HG02938 (cell line): ENCODE measurements around the gene NTNG2.

Source experiments
- ATAC-seq: cut with Tn5 transposase; IDR thresholded peaks from one replicate; pipeline ENCODE4 v1.9.1; 2021; ENCODE audit warnings: mild to moderate bottlenecking, moderate library complexity; ENCODE audit not compliant: unreplicated experiment

NTNG2 gene

GRCh38 chr9:132169672-132170392 lies 8.0 kb downstream of the NTNG2 start:
- no peak for ATAC-seq

DNA sequence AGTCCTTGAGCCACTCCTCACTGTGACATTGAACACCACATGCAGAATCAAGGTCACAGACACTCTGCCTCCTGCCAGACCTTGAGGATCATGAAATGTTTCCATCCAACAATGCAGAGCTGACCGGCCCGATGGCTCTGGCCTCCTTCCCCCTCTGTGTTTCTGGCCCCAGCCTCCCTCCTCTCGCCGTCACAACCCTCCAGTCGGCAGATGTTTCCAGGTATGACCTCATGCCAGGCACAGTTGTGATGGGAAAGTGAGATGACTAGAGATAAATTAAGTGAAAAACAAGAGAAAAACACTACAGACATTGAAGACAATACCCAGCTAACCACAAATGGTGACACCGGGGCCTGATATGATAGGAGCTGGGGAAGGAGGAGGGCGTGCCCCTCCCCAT lies 9.8 kb downstream of the NTNG2 start:
- ATAC-seq, result no peak

DNA sequence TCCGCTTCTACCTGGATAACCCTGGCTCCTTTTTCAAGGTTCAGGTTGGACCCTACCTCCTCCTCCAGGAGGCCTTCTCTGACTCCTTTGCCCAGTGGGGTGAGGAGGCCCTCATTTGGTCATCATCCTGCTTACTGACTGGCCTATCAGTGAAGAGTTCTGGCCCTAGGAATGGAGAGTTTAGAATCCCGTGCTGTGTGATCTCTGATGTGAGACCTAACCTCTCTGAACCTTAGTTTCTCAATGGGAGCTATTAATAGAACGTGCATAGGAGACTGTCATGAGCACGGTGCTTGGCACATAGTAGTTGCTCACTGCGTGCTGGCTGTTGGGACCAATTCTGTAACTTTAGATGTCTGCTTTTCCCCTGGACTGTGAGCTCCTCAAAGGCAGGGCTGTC lies 10.3 kb downstream of the NTNG2 start:
- ATAC-seq, result no peak

DNA sequence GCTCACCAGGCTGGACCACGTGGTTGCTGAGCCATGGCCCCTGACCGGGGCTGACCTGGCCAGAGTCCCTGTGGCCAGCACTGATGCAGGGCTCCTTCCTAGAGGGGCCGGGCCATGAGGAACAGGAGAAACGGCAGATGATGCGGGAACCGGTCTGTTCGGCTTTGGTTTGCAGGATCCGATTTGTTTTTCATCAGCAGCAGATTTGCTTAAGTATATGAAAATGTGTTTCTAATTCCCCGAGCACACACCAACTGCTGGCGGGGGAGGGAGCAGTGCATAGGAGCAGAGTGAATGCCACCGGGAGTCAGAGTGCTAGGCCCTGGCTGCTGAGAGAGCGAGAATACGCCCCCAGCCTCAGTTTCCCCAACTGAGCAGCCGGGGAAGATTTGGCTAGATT lies 13.6 kb downstream of the NTNG2 start:
- no peak for ATAC-seq

DNA sequence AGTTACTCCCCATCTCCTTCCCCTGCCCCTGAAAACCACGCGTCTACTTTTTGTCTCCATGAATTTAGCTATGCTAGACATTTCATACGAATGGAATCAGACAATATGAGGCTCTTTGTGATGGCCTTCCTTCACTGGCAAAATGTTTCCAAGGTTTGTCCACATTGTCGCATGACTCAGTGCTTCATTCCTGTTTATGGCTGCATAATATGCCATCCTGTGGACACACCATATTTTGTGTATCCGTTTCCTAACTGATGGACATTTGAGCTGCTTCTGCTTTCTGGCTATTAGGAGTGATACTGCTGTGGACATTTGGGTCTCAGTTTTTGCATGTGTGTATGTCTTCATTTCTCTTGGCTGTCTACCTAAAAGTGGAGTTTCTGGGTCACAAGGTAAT lies 14.5 kb downstream of the NTNG2 start:
- ATAC-seq, result no peak

- ATAC-seq, result no peak
Measured at GRCh38 chr9:132181796-132182313, 20.0 kb downstream of the NTNG2 start.

DNA sequence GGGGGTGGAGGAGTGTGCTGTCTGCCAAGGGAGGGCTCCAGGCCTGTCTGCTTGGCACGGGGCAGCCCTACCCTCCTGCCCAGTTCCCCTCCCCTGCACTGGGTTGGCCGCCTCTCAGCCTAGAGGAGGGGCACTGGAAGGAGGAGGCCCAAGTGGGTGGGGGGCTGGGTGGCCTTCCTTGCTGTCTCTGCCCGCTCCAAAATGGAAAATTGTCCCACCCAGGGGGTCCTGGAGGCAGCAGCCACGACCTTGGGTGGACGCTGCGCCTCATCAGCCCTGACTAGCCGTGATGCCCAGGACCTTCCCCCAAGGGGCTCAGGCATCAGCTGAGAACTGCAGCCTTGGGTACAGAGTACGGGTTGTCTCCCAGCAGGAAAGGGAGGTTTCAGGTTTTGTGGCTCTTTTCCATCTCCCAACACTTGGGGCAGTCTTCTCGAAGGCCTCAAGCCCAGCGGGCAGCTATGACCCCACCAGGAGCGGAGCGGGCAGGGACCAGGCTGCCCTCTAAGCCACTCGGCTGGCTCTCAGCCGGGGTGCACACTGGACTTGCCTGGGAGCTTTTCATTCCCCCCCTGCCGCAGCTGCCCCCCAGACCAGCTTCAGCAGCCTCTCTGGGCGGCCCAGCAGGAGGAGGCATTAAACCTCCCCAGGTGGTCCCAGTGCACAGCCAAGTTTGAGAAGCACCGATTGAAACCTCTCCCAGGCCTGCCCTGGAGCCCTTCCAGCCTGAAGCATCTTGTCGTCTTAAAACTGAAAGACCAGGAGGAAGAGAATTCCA lies 20.6 kb downstream of the NTNG2 start:
- no peak for ATAC-seq

- no peak for ATAC-seq
Measured at GRCh38 chr9:132183134-132183533, 21.3 kb downstream of the NTNG2 start.

DNA sequence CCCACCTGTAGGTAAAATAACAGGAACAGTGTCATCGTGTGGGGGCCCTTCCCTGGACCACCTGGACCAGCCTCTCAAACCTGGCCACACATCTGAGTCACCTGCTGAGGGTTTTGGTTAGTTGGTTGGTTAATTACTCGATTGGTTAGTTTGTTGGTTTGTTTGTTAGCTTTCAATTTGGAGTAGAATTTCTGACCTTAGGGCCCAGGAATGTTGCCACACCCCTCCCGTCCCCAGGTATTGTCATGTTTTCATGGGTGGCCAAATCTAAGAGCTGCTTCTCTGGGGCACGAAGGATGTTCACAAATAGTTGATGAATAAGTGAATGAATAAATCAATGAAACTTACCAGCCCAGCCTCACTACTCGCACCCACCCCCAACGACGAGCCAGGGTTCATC lies 21.9 kb downstream of the NTNG2 start:
- no peak for ATAC-seq

GRCh38 chr9:132184124-132184523 lies 22.3 kb downstream of the NTNG2 start:
- ATAC-seq, result no peak

DNA sequence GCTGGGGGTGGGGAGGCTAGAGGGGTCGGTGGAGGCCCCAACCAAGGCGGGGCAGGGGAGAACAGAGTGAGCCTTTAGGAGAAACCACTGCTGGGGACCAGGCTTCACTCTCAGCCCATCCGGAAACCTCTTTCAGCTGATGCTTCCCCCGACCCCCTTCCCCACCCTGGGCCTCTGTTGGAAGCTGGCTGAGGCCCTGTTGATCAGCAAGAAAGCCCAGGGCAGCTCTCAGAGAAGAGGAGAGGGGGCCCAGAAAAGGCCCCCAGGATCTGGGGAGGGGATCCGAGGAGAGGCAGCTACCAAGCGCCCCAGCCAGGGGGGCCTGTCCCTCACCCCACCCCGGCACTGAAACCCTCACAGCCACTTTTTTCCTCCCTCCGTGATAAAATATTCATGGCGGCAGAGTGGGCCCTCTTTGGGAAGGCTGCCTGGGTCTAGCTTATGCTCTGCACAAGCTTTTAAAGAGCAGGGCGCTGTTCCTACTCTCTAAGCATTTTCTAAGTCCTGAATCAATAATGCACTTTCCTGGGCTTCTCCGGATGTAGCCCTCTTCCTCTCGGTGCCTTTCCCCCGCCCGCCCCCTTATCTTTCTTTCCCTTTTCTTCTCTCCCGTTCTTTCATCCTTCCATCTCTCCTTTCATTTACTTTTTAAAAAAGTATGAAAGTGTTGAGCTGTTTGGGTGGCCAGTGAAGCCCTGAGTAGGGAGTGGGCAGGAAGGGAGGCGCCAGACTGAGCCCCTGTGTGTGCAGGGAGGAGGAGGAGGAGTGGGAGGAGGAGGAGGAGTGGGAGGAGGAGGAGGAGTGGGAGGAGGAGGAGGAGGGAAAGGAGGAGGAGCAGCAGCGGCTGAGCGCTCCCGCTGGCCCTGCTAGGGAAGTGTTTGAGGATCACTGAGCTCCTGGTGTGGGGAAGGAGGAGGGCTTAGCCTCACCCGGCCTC lies 23.5 kb downstream of the NTNG2 start:
- no peak for ATAC-seq

GRCh38 chr9:132187121-132187620 lies 25.3 kb downstream of the NTNG2 start:
- no peak for ATAC-seq

DNA sequence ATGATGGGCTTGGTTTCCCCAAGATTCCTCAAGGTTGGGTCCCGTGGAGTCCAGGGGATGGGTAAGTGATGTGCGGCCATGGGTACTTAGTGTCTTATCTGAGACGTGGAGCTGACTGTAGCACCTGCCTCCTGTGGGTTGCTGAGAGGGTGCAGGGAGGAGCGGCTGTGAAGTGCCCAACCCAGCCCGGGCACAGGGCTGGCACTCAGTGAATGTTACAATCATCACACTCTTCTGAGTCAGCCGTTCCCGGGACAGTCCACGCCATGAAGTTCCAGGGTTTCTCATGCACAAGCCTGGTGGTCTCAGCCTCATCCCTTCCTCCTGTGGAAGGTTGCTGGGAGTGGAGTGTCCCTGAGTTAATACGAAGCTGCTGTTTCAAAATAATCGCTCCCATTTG lies 29.1 kb downstream of the NTNG2 start:
- no peak for ATAC-seq

DNA sequence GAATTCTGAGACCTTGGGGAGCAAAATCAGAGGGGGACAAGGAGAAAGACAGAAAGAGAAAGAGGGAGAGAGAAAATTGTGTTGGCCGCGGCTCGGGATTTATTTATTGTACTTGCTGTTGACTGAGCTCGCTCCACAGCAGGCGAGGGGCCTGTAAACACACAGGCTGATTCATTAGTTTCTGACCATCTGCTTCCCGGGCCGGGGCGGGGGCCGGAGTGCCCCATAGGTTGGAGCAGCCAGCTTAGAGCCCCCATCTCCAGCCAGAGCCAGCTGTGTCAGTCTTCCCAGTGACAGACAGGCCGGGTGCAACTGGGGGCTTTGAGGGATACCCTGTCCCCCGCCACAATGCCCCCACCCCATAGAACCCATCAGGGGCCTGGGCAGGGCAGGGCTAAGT lies 30.9 kb downstream of the NTNG2 start:
- no peak for ATAC-seq

- ATAC-seq, result no peak
Measured at GRCh38 chr9:132193227-132194124, 31.6 kb downstream of the NTNG2 start.

- no peak for ATAC-seq
Measured at GRCh38 chr9:132194508-132194907, 32.6 kb downstream of the NTNG2 start.

GRCh38 chr9:132197315-132197714 lies 35.5 kb downstream of the NTNG2 start:
- no peak for ATAC-seq

DNA sequence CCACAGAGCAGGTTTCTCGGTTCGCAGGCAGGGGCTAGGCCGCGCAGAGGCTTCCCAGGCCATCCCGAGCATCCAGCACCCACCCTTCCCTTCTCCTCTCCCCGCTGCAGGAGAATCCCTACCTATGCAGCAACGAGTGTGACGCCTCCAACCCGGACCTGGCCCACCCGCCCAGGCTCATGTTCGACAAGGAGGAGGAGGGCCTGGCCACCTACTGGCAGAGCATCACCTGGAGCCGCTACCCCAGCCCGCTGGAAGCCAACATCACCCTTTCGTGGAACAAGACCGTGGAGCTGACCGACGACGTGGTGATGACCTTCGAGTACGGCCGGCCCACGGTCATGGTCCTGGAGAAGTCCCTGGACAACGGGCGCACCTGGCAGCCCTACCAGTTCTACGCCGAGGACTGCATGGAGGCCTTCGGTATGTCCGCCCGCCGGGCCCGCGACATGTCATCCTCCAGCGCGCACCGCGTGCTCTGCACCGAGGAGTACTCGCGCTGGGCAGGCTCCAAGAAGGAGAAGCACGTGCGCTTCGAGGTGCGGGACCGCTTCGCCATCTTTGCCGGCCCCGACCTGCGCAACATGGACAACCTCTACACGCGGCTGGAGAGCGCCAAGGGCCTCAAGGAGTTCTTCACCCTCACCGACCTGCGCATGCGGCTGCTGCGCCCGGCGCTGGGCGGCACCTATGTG lies 36.1 kb downstream of the NTNG2 start:
- ATAC-seq, result no peak

DNA sequence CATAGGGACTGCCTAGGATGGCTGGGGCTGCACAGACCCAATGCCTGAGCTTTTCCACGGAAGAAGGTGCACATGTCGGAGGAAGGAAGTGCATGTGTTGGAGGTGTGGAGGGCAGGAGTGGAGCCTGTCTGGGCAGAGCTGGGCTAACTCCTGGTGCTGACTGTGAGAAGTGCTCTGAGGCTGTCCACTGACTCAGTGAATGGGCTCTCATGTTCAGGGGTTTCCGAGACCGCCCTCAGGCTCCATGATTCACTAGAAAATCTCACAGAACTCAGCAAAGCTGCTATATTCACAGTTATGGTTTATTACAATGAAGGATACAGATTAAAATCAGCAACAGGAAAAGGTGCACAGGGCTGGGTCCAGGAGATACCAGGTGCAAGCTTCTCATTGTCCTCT lies 37.2 kb downstream of the NTNG2 start:
- ATAC-seq, result no peak
